HCT116 (cell line): ENCODE measurements around the gene P2RX1.

Experiments
- ATF3 ChIP-seq: IDR thresholded peaks from 2 replicates; pipeline ENCODE4 v1.6.1; 2012
- CTCF ChIP-seq, 3 experiments: fragments of 200-600 bp in 1 of 3; sonication (generic) in 1 of 3; IDR thresholded peaks in 2 of 3; conservative IDR thresholded peaks in 1 of 3; 2 replicates each; pipeline ENCODE4 v1.5.1; 2012 to 2017; ENCODE audit warnings: low read depth in 2 of 3, low read length in 2 of 3, antibody characterized with exemption in 1 of 3, borderline replicate concordance in 1 of 3, control low read depth in 1 of 3, mild to moderate bottlenecking in 1 of 3, mixed read lengths in 1 of 3, mixed run types in 1 of 3, moderate library complexity in 1 of 3; ENCODE audit not compliant: insufficient read depth in 1 of 3
- EZH2 ChIP-seq: fragments of 200-600 bp; sonication (generic); IDR thresholded peaks from 2 replicates; pipeline ENCODE4 v1.6.1; 2017; ENCODE audit warnings: antibody characterized with exemption, mixed run types
- JUND ChIP-seq: IDR thresholded peaks from 2 replicates; pipeline ENCODE4 v1.6.1; 2012
- POLR2A ChIP-seq: IDR thresholded peaks from 2 replicates; pipeline ENCODE4 v1.7.0; 2011; ENCODE audit warnings: borderline replicate concordance; ENCODE audit not compliant: insufficient read depth, insufficient read length; ENCODE audit errors: extremely low read depth
- REST ChIP-seq: IDR thresholded peaks from 2 replicates; pipeline ENCODE4 v1.6.1; 2012; ENCODE audit warnings: low read depth

GRCh38 chr17:3954976-3955672 is 38.9 kb upstream of the P2RX1 start:
- no peak for TF ChIP-seq ATF3
- no peak for TF ChIP-seq CTCF (IDR thresholded peaks at IDR 0.05 in 2 of 3, conservative IDR thresholded peaks at IDR 0.05 in 1 of 3; ENCODE audit: borderline replicate concordance in 1 of 3, insufficient read depth in 1 of 3, low read depth in 2 of 3, low read length in 2 of 3)
- no peak for TF ChIP-seq REST
- TF ChIP-seq POLR2A: no peak
- no peak for TF ChIP-seq EZH2
- no peak for TF ChIP-seq JUND
